ENCODE data around the gene SLC6A18.

GRCh38 chr5:1256776-1257175, 31.6 kb downstream of the SLC6A18 start:
- TF ChIP-seq POLR2A (IDR thresholded peaks at IDR 0.05; ENCODE audit: low read depth, low read length), result no peak
- TF ChIP-seq CTCF (conservative IDR thresholded peaks at IDR 0.05; ENCODE audit: low read depth, low read length), result no peak
- no peak for TF ChIP-seq RAD21 (IDR thresholded peaks at IDR 0.05; ENCODE audit: low read length)
- no peak for TF ChIP-seq ELK1 (IDR thresholded peaks at IDR 0.05; ENCODE audit: borderline replicate concordance, low read depth, low read length)
- TF ChIP-seq BHLHE40 (IDR thresholded peaks at IDR 0.05; ENCODE audit: low read depth, low read length), result no peak
- no peak for TF ChIP-seq MXI1 (IDR thresholded peaks at IDR 0.05; ENCODE audit: borderline replicate concordance, low read depth, low read length)
- no peak for TF ChIP-seq FOS (IDR thresholded peaks at IDR 0.05; ENCODE audit: low read depth, low read length)
- TF ChIP-seq MAZ (IDR thresholded peaks at IDR 0.05; ENCODE audit: borderline replicate concordance, low read depth, low read length), result no peak
- no peak for TF ChIP-seq RFX5 (IDR thresholded peaks at IDR 0.05; ENCODE audit: low read depth, low read length)
- TF ChIP-seq SMC3 (IDR thresholded peaks at IDR 0.05; ENCODE audit: low read depth, low read length), result no peak
- TF ChIP-seq USF2 (IDR thresholded peaks at IDR 0.05; ENCODE audit: low read depth, low read length), result no peak
